Nephron progenitor cell (in vitro differentiated cells): ENCODE data around the gene URB1.

ENCODE experiments used
- DNase-seq: peaks from one replicate; pipeline ENCODE4 v3.0.0; 2021
- H3K27ac Mint-ChIP-seq: 2 replicates; pipeline ENCODE4 v1.8.0; 2021; ENCODE audit warnings: mild to moderate bottlenecking, moderate library complexity, mixed read lengths
- H3K27me3 Mint-ChIP-seq: 2 replicates; pipeline ENCODE4 v1.8.0; 2021; ENCODE audit warnings: mild to moderate bottlenecking, low read depth, mixed read lengths; ENCODE audit not compliant: poor library complexity
- H3K36me3 Mint-ChIP-seq: 2 replicates; pipeline ENCODE4 v1.8.0; 2021; ENCODE audit warnings: low read depth, mixed read lengths
- H3K4me1 Mint-ChIP-seq: 2 replicates; pipeline ENCODE4 v1.8.0; 2021; ENCODE audit warnings: mixed read lengths
- H3K4me3 Mint-ChIP-seq: 2 replicates; pipeline ENCODE4 v1.8.0; 2021; ENCODE audit warnings: mild to moderate bottlenecking, moderate library complexity, mixed read lengths
- H3K9me3 Mint-ChIP-seq: 2 replicates; pipeline ENCODE4 v1.8.0; 2021; ENCODE audit warnings: mild to moderate bottlenecking, moderate library complexity, mixed read lengths
- TF ChIP-seq, protein P1 (sequence below): fragments of 200-600 bp; sonication (generic); IDR thresholded peaks from 2 replicates; pipeline ENCODE4 v1.5.0; 2021; ENCODE audit warnings: antibody characterized with exemption

URB1 gene

DNA sequence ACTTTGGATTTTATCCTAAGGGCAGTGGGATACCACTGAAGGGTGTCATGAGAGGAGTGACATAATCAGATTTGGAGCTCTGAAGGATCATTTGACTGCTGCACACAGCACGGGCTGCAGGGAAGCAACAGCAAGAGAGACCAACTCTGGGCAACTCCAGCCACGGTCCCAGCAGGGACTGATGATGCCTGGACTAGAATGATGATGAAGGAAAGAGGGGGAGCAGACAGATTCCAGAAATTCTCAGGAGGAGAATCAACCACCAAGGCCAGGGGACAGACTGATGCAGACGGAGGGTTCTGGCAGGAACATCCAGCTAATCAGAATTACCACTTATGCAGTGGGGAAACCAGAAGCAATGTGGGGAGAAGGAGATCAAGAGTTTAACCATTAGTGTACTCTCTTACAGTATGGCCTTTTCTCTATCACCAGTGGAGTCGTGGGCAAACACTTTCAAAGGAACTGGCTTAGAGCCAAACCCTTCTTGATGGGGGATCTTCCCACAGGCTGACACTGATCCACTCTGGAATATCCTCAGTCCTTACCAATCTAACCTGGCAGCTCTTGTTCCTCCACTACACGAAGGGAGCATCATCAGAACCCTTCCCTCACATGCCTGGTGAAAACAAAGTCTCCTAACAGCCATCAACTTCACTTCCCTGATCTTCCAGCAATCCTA lies 3.3 kb downstream of the URB1 start:
- Mint-ChIP-seq H3K27me3 (peaks cover 6% of the 10 kb centered on the region), H3K36me3 (peaks cover 38% of the 10 kb centered on the region), H3K9me3 (peaks cover 19% of the 10 kb centered on the region), H3K4me1 (peaks cover 11% of the 10 kb centered on the region), H3K27ac (no peak overlapping the region), H3K4me3 (no peak overlapping the region)
- no peak for DNase-seq
- TF ChIP-seq, protein P1, sequence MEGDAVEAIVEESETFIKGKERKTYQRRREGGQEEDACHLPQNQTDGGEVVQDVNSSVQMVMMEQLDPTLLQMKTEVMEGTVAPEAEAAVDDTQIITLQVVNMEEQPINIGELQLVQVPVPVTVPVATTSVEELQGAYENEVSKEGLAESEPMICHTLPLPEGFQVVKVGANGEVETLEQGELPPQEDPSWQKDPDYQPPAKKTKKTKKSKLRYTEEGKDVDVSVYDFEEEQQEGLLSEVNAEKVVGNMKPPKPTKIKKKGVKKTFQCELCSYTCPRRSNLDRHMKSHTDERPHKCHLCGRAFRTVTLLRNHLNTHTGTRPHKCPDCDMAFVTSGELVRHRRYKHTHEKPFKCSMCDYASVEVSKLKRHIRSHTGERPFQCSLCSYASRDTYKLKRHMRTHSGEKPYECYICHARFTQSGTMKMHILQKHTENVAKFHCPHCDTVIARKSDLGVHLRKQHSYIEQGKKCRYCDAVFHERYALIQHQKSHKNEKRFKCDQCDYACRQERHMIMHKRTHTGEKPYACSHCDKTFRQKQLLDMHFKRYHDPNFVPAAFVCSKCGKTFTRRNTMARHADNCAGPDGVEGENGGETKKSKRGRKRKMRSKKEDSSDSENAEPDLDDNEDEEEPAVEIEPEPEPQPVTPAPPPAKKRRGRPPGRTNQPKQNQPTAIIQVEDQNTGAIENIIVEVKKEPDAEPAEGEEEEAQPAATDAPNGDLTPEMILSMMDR = no peak

DNA sequence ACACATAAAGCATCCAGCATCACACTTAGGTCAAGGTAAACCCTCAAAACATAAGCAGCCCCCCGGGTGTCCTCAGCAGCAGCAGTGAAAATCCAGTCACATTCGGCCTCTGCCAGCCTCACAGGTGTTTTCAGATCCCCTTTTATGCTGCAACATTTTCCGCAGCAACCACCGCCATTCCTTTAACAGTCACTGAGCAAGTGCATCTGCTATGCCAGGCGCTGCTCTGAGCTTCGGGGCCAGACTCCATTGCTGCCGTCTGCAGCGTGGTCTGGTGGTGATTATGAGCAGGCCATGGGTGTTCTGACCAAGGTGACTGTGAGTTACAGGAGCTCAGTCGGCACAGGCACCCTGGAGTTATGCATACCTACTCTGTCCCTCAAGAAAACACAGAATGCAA lies 4.5 kb downstream of the URB1 start:
- Mint-ChIP-seq H3K27me3 (peaks cover 3% of the 10 kb centered on the region), H3K4me3 (no peak overlapping the region), H3K36me3 (peaks cover 46% of the 10 kb centered on the region), H3K4me1 (peaks cover 11% of the 10 kb centered on the region), H3K9me3 (peaks cover 7% of the 10 kb centered on the region), H3K27ac (no peak overlapping the region)
- DNase-seq = no peak
- TF ChIP-seq, protein P1 = no peak

DNA sequence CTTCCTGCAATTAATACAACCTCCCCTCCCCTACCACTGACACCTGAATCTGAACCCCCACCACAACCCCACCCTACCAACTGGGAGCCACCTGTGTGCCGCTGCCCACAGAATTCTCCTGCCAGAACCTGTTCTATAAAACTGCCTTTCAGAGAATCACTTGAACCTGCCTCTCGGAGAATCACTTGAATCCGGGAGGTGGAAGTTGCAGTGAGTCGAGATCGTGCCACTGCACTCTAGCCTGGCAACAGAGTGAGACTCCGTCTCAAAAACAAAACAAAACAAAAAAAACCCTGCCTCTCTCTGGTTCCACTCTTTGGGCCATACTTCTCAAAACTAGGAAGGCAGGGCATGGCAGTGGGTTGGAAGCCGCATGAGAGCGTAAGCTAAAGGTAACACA lies 5.7 kb downstream of the URB1 start:
- Mint-ChIP-seq H3K27me3 (peaks cover 3% of the 10 kb centered on the region), H3K9me3 (no peaks in the 10 kb centered on the region), H3K4me3 (no peak overlapping the region), H3K4me1 (peaks cover 9% of the 10 kb centered on the region), H3K36me3 (peaks cover 57% of the 10 kb centered on the region), H3K27ac (peak overlapping the region; percentile 39)
- DNase-seq = no peak
- TF ChIP-seq, protein P1 = no peak

DNA sequence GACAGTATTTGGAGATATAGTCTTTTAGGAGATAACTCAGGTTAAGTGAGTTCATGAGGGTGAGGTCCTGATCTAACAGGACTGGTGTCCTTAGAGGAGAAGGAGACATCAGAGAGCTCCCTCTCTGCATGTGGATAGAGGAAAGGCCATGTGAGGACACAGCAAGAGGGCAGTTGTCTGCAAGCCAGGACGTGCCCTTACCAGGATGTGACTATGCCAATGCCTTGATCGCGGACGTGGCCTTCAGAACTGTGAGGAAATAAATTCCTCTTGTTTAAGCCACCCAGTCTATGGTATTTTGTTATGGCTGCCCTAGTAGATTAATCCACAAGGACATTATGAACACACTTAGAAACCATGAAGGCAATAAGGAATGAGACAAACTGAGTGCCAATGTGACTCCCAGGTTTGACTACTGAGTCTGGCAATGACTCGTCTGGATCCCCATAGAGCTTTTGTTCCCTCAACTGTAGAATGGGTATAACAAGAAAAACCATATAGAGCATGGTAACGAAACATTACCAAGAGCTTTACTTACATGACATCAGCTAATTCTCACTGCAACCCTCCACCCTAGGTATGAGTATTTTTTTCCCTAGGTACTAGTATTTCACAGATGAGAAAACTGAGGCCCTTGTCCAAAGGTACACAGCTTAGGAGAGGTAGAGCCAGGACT lies 6.5 kb downstream of the URB1 start:
- no peaks in the 10 kb centered on the region for H3K9me3 Mint-ChIP-seq
- H3K27ac Mint-ChIP-seq = no peak overlapping the region
- H3K36me3 Mint-ChIP-seq = peaks cover 54% of the 10 kb centered on the region
- peaks cover under 1% of the 10 kb centered on the region for H3K4me1 Mint-ChIP-seq
- peaks cover 3% of the 10 kb centered on the region for H3K27me3 Mint-ChIP-seq
- DNase-seq = no peak
- TF ChIP-seq, protein P1 = no peak
- no peak overlapping the region for H3K4me3 Mint-ChIP-seq

DNA sequence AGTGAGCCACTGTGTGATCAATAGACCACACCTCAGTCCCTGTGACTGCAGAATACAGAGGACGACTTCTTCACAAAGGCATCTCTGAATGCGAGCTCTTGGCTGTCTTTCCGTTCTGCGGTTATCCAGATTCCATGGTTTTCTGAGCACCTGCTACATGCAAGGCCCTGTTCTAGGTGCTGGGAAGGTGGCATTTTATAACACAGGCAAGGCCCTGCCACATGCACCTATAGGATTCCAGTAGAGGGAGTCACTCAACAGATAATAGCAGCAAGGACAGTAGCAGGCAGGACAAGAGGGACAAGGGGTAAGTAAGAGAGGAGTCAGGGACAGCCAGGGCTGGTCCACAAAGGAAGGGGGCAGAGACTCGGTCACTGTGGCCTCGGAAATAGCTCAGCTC lies 9.0 kb downstream of the URB1 start:
- no peak for DNase-seq
- Mint-ChIP-seq H3K4me1 (no peaks in the 10 kb centered on the region), H3K36me3 (peaks cover 60% of the 10 kb centered on the region), H3K27ac (no peak overlapping the region), H3K27me3 (peaks cover 3% of the 10 kb centered on the region), H3K4me3 (no peak overlapping the region), H3K9me3 (no peaks in the 10 kb centered on the region)
- TF ChIP-seq, protein P1 = no peak
